ENCODE data around the gene CABLES1.
"Not testable (repeated sequence)": the region's sequence is repeated elsewhere in the genome, so short reads cannot be mapped to it uniquely, and the experiment has no call there.

Gene CABLES1

GRCh38 chr18:23247896-23248295 is 112.6 kb downstream of the CABLES1 start:
- DNase-seq = no peak

GRCh38 chr18:23248826-23249225 is 113.5 kb downstream of the CABLES1 start:
- no peak for DNase-seq

GRCh38 chr18:23249348-23249747 is 114.1 kb downstream of the CABLES1 start:
- no peak for DNase-seq

- DNase-seq = no peak
These were observed 115.8 kb downstream of the CABLES1 start for GRCh38 chr18:23250893-23251656.

- DNase-seq = no peak
These were observed 118.3 kb downstream of the CABLES1 start for GRCh38 chr18:23253630-23254029.

GRCh38 chr18:23257137-23257536 is 121.9 kb downstream of the CABLES1 start:
- no peak for DNase-seq

GRCh38 chr18:23257686-23258565 is 122.6 kb downstream of the CABLES1 start:
- DNase-seq = no peak

GRCh38 chr18:23258566-23259469 is 123.5 kb downstream of the CABLES1 start:
- no peak for DNase-seq

GRCh38 chr18:23259701-23260681 is 124.7 kb downstream of the CABLES1 start:
- DNase-seq = peak in 1 of 2 experiments; percentile 18

GRCh38 chr18:23260926-23261590 is 125.8 kb downstream of the CABLES1 start:
- DNase-seq = no peak

- DNase-seq = no peak
These were observed 128.4 kb downstream of the CABLES1 start for GRCh38 chr18:23263551-23264235.

GRCh38 chr18:23265682-23266399 is 130.6 kb downstream of the CABLES1 start:
- no peak for DNase-seq

GRCh38 chr18:23266717-23267446 is 131.6 kb downstream of the CABLES1 start:
- DNase-seq = no peak

GRCh38 chr18:23267447-23267776 is 132.1 kb downstream of the CABLES1 start:
- DNase-seq = no peak

- no peak for DNase-seq
These were observed 133.4 kb downstream of the CABLES1 start for GRCh38 chr18:23268641-23269040.

GRCh38 chr18:23269068-23269467 is 133.8 kb downstream of the CABLES1 start:
- not testable (repeated sequence) for DNase-seq

GRCh38 chr18:23269928-23270327 is 134.6 kb downstream of the CABLES1 start:
- DNase-seq = no peak

- DNase-seq = no peak
These were observed 135.8 kb downstream of the CABLES1 start for GRCh38 chr18:23270986-23271680.
